ENCODE data around the gene EXOSC5. TPM values are rescaled to one million over a fixed set of nuclear protein-coding genes. Genes with fewer than 3 reads are reported as not detected.

The EXOSC5 gene
- polyA plus RNA-seq, 1 of the 3 experiments (the other 2 are of a cell fraction), result 74.1 TPM

GRCh38 chr19:41352609-41353465 lies 44.3 kb downstream of the EXOSC5 start:
- H3K9me3 ChIP-seq, result no peaks in the 10 kb centered on the region
- H3K9ac ChIP-seq, result peak overlapping the region; percentile 92
- ChIA-PET POLR2A (interaction anchor here (1.6 kb wide), 1 partner anchor 11 kb away, joined by 4 read pairs; the partner anchor contains the start of gene B9D2), CTCF (interaction anchor here (0.6 to 3.6 kb wide), 20 partner anchors 10 to 150 kb away, joined by 3 to 29 read pairs (median 5); partner anchors contain the start of genes B9D2 and TMEM91)
- H2AFZ ChIP-seq (ENCODE audit: low read depth), result no peak overlapping the region
- peaks cover 58% of the 10 kb centered on the region for H3K79me2 ChIP-seq (ENCODE audit: insufficient read depth)
- under 1% methylated on average over 36 of the region's 71 CpGs for WGBS (ENCODE audit: low lambda C conversion rate)
- H4K20me1 ChIP-seq (ENCODE audit: insufficient read depth), result peaks cover 52% of the 10 kb centered on the region
- peak overlapping the region in 1 of 2 experiments; percentile 79; a peak in 3 of 4 replicates for H3K27ac ChIP-seq (ENCODE audit: low read depth in 2 of 2, low read length in 1 of 2)
- H3K27me3 ChIP-seq (ENCODE audit: insufficient read depth), result no peaks in the 10 kb centered on the region
- DNase-seq, result peak; percentile 79
- 0 out of 2 replicates have a peak, but pooled peaks have one; percentile 18 for TF ChIP-seq ZBTB33 (IDR thresholded peaks at IDR 0.05; ENCODE audit: borderline replicate concordance, low read depth)
- 0 out of 2 replicates have a peak, but pooled peaks have one; percentile 11 for TF ChIP-seq ELF1 (IDR thresholded peaks at IDR 0.05)
- TF ChIP-seq MAX (IDR thresholded peaks at IDR 0.05; ENCODE audit: low read depth), result peak; percentile 64
- TF ChIP-seq YY1 (IDR thresholded peaks at IDR 0.05; ENCODE audit: low read depth), result peak; percentile 47; the same call in 1 of the 2 replicates
- peak; percentile 6; the same call in 1 of the 2 replicates for TF ChIP-seq SMC3 (IDR thresholded peaks at IDR 0.05; ENCODE audit: low read depth, low read length)
- TF ChIP-seq, protein P1, sequence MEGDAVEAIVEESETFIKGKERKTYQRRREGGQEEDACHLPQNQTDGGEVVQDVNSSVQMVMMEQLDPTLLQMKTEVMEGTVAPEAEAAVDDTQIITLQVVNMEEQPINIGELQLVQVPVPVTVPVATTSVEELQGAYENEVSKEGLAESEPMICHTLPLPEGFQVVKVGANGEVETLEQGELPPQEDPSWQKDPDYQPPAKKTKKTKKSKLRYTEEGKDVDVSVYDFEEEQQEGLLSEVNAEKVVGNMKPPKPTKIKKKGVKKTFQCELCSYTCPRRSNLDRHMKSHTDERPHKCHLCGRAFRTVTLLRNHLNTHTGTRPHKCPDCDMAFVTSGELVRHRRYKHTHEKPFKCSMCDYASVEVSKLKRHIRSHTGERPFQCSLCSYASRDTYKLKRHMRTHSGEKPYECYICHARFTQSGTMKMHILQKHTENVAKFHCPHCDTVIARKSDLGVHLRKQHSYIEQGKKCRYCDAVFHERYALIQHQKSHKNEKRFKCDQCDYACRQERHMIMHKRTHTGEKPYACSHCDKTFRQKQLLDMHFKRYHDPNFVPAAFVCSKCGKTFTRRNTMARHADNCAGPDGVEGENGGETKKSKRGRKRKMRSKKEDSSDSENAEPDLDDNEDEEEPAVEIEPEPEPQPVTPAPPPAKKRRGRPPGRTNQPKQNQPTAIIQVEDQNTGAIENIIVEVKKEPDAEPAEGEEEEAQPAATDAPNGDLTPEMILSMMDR (IDR thresholded peaks at IDR 0.05), result peak; percentile 70
- TF ChIP-seq RAD21 (IDR thresholded peaks at IDR 0.05; ENCODE audit: low read length), result peak; percentile 34
- TF ChIP-seq GATA2 (CRISPR knock-in tag; IDR thresholded peaks at IDR 0.05), result no peak
- TF ChIP-seq SIN3A (IDR thresholded peaks at IDR 0.05; ENCODE audit: borderline replicate concordance, low read depth, low read length), result 0 out of 2 replicates have a peak, but pooled peaks have one; percentile 46
- no peak for TF ChIP-seq TEAD4 (IDR thresholded peaks at IDR 0.05; ENCODE audit: borderline replicate concordance, insufficient read depth)
- peaks cover 9% of the 10 kb centered on the region for H3F3A ChIP-seq (replicated peaks; ENCODE audit: insufficient read depth)
- peaks cover 0 to 18% of the 10 kb centered on the region in 2 experiments for H3K36me3 ChIP-seq (replicated peaks in 1 of 2; ENCODE audit: control insufficient read depth in 1 of 2, insufficient read depth in 2 of 2, low read length in 1 of 2)
- H3K4me1 ChIP-seq (ENCODE audit: control insufficient read depth in 1 of 2, insufficient read depth in 2 of 2, low read depth in 1 of 2, low read length in 1 of 2), result peaks cover 0 to 34% of the 10 kb centered on the region in 2 experiments; a peak in 2 of 4 replicates
- peak overlapping the region; percentile 99 for H3K4me2 ChIP-seq
- no peaks in the 10 kb centered on the region for H3K9me2 ChIP-seq
- H3K4me3 ChIP-seq (ENCODE audit: low read depth in 2 of 2, low read length in 1 of 2), result peak overlapping the region; percentile 65 to 99

Data from SK-N-SH (cell line).